ENCODE data around the gene BUD13.

DNA sequence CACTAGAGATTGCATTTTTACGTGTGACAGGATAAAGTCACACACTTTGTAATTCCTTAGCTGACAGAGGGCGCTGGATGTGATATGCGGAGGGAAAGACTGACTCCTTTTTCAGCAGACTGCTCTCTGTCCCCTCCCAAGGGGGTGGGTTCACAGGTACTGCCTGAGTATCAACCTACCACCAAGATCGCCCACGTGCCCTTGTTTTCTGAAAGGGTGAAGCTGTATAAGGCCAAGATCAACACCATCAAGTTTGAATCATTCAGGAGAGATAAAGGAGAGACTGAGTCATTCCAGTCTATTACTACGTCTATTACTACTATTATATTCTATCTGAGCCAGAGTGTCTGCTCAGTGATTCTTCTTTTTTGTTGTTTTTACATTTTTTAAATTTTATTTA is 30.7 kb downstream of the BUD13 start:
- TF ChIP-seq POLR2AphosphoS5 (IDR thresholded peaks at IDR 0.05; ENCODE audit: low read depth, low read length), result no peak
- no peak for TF ChIP-seq TAF1 (IDR thresholded peaks at IDR 0.05; ENCODE audit: borderline replicate concordance, insufficient read depth, low read length)
- TF ChIP-seq, protein P1, sequence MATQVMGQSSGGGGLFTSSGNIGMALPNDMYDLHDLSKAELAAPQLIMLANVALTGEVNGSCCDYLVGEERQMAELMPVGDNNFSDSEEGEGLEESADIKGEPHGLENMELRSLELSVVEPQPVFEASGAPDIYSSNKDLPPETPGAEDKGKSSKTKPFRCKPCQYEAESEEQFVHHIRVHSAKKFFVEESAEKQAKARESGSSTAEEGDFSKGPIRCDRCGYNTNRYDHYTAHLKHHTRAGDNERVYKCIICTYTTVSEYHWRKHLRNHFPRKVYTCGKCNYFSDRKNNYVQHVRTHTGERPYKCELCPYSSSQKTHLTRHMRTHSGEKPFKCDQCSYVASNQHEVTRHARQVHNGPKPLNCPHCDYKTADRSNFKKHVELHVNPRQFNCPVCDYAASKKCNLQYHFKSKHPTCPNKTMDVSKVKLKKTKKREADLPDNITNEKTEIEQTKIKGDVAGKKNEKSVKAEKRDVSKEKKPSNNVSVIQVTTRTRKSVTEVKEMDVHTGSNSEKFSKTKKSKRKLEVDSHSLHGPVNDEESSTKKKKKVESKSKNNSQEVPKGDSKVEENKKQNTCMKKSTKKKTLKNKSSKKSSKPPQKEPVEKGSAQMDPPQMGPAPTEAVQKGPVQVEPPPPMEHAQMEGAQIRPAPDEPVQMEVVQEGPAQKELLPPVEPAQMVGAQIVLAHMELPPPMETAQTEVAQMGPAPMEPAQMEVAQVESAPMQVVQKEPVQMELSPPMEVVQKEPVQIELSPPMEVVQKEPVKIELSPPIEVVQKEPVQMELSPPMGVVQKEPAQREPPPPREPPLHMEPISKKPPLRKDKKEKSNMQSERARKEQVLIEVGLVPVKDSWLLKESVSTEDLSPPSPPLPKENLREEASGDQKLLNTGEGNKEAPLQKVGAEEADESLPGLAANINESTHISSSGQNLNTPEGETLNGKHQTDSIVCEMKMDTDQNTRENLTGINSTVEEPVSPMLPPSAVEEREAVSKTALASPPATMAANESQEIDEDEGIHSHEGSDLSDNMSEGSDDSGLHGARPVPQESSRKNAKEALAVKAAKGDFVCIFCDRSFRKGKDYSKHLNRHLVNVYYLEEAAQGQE (IDR thresholded peaks at IDR 0.05; ENCODE audit: insufficient read depth in 1 of 2, low read depth in 2 of 2, low read length in 2 of 2), result no peak
- TF ChIP-seq FOXP2 (optimal IDR thresholded peaks at IDR 0.05; ENCODE audit: borderline replicate concordance, extremely low read depth, extremely low read length, insufficient read depth), result no peak
